Neutrophil (primary cell): ENCODE results near the gene MGMT.

ENCODE experiments used
- H3K27ac ChIP-seq: fragments of 200-600 bp; sonication (generic); 2 replicates; pipeline ENCODE4 v1.5.1; 2016; ENCODE audit warnings: mild to moderate bottlenecking, moderate library complexity
- H3K27me3 ChIP-seq: fragments of 200-600 bp; sonication (generic); 2 replicates; pipeline ENCODE4 v1.6.0; 2016; ENCODE audit warnings: mild to moderate bottlenecking
- H3K36me3 ChIP-seq: fragments of 200-600 bp; sonication (generic); 2 replicates; pipeline ENCODE4 v1.5.1; 2017
- H3K4me1 ChIP-seq, 2 experiments: fragments of 200-600 bp in 1 of 2; sonication (generic) in 1 of 2; 1 replicate in 1 of 2; 2 replicates in 1 of 2; pipeline versions ENCODE4 v1.5.1 to v1.6.1; 2013 to 2016; ENCODE audit warnings: low read depth in 1 of 2, low read length in 1 of 2, mild to moderate bottlenecking in 1 of 2, moderate library complexity in 1 of 2; ENCODE audit not compliant: control insufficient read depth in 1 of 2, insufficient read depth in 1 of 2
- H3K4me3 ChIP-seq, 2 experiments: fragments of 200-600 bp in 1 of 2; sonication (generic) in 1 of 2; 1 replicate in 1 of 2; 2 replicates in 1 of 2; pipeline ENCODE4 v1.5.1; 2013 to 2016; ENCODE audit warnings: low read depth in 1 of 2, low read length in 1 of 2, mild to moderate bottlenecking in 1 of 2, moderate library complexity in 1 of 2
- H3K9me3 ChIP-seq: fragments of 200-600 bp; sonication (generic); 2 replicates; pipeline ENCODE4 v1.5.1; 2016
- CTCF ChIP-seq: fragments of 200-600 bp; sonication (generic); IDR thresholded peaks from 2 replicates; pipeline ENCODE4 v1.5.1; 2016; ENCODE audit warnings: antibody characterized with exemption

The MGMT gene

GRCh38 chr10:129725011-129725410 lies 258.0 kb downstream of the MGMT start:
- Histone ChIP-seq H3K4me3 (no peak overlapping the region), H3K36me3 (no peaks in the 10 kb centered on the region), H3K27me3 (no peaks in the 10 kb centered on the region), H3K27ac (no peak overlapping the region), H3K4me1 (no peaks in the 10 kb centered on the region), H3K9me3 (no peaks in the 10 kb centered on the region)
- no peak for TF ChIP-seq CTCF

- Histone ChIP-seq H3K36me3 (no peaks in the 10 kb centered on the region), H3K4me1 (no peaks in the 10 kb centered on the region), H3K4me3 (no peak overlapping the region), H3K27ac (no peak overlapping the region), H3K9me3 (no peaks in the 10 kb centered on the region), H3K27me3 (no peaks in the 10 kb centered on the region)
- TF ChIP-seq CTCF, result no peak
Observed at GRCh38 chr10:129725482-129725881, 258.4 kb downstream of the MGMT start.

GRCh38 chr10:129725890-129726631 lies 259.0 kb downstream of the MGMT start:
- Histone ChIP-seq H3K4me1 (no peaks in the 10 kb centered on the region), H3K4me3 (no peak overlapping the region), H3K36me3 (no peaks in the 10 kb centered on the region), H3K9me3 (no peaks in the 10 kb centered on the region), H3K27me3 (no peaks in the 10 kb centered on the region), H3K27ac (no peak overlapping the region)
- TF ChIP-seq CTCF, result no peak

GRCh38 chr10:129727071-129727470 lies 260.0 kb downstream of the MGMT start:
- Histone ChIP-seq H3K27ac (no peak overlapping the region), H3K36me3 (no peaks in the 10 kb centered on the region)
- no peak for TF ChIP-seq CTCF

GRCh38 chr10:129727495-129727894 lies 260.5 kb downstream of the MGMT start:
- Histone ChIP-seq H3K4me3 (no peak overlapping the region), H3K36me3 (no peaks in the 10 kb centered on the region), H3K9me3 (no peaks in the 10 kb centered on the region), H3K27me3 (no peaks in the 10 kb centered on the region), H3K4me1 (no peaks in the 10 kb centered on the region), H3K27ac (no peak overlapping the region)
- TF ChIP-seq CTCF, result no peak

More at GRCh38 chr10:129727071-129727470, 260.0 kb downstream of the MGMT start:
- Histone ChIP-seq H3K4me1 (no peaks in the 10 kb centered on the region), H3K27me3 (no peaks in the 10 kb centered on the region), H3K9me3 (no peaks in the 10 kb centered on the region), H3K4me3 (no peak overlapping the region)
